Heart right ventricle (tissue), 16 donors: ENCODE results near the gene FCHSD2. TPM values are rescaled to one million over a fixed set of nuclear protein-coding genes. Genes with fewer than 3 reads are reported as not detected.
A peak's percentile ranks its signal among the peaks of the same experiment; 100 is the strongest.

Source experiments
- ATAC-seq, 8 donors: fragments of 200-7000 bp; cut with Tn5 transposase; one replicate each; pipeline ENCODE4 v1.9.1; 2020; ENCODE audit warnings: mild to moderate bottlenecking in 8 of 8, moderate library complexity in 8 of 8, moderate number of reproducible peaks in 1 of 8
- DNase-seq, 2 donors: peaks; one replicate each; pipeline ENCODE4 v3.0.0-alpha.2; 2020
- H3K27ac ChIP-seq, 10 donors: fragments of 200-600 bp; sonication (generic) in 2 of 10; one replicate each; pipeline versions ENCODE4 v1.5.0 to v1.8.0; 2020 to 2022; ENCODE audit warnings: mild to moderate bottlenecking in 3 of 10
- H3K27me3 ChIP-seq, 7 donors: fragments of 200-600 bp; one replicate each; pipeline ENCODE4 v1.8.0; 2021 to 2022; ENCODE audit warnings: mild to moderate bottlenecking in 2 of 7
- H3K36me3 ChIP-seq, 9 donors: fragments of 200-600 bp; sonication (generic) in 1 of 9; one replicate each; pipeline versions ENCODE4 v1.5.0 to v1.8.0; 2020 to 2022; ENCODE audit warnings: mild to moderate bottlenecking in 2 of 9
- H3K4me1 ChIP-seq, 9 donors: fragments of 200-600 bp; sonication (generic) in 1 of 9; one replicate each; pipeline versions ENCODE4 v1.5.0 to v1.8.0; 2020 to 2022; ENCODE audit warnings: mild to moderate bottlenecking in 4 of 9
- H3K4me3 ChIP-seq, 10 donors: fragments of 200-600 bp; sonication (generic) in 2 of 10; one replicate each; pipeline versions ENCODE4 v1.5.0 to v1.8.0; 2020 to 2022; ENCODE audit warnings: mild to moderate bottlenecking in 7 of 10, moderate library complexity in 2 of 10
- H3K9me3 ChIP-seq, 11 donors: fragments of 200-600 bp in 10 of 11; sonication (generic) in 2 of 11; one replicate each; pipeline versions ENCODE4 v1.5.0 to v1.8.0; 2013 to 2022; ENCODE audit warnings: mild to moderate bottlenecking in 2 of 11, control low read depth in 1 of 11, moderate library complexity in 1 of 11
- CTCF ChIP-seq, 9 donors: fragments of 200-600 bp; sonication (generic) in 2 of 9; IDR thresholded peaks; one replicate each; pipeline versions ENCODE4 v1.5.0 to v1.8.0; 2021 to 2022; ENCODE audit warnings: antibody characterized with exemption in 9 of 9, mild to moderate bottlenecking in 5 of 9, moderate library complexity in 1 of 9
- WGBS, 2 donors: extraction: QIAGEN DNeasy Blood & Tissue Kit; methylation state at CpG; one replicate each; pipeline ENCODE4 v1.1.7; 2013; ENCODE audit warnings: inconsistent platforms in 1 of 2; 5-methylcytosine and 5-hydroxymethylcytosine counted together
- intact Hi-C, 10 donors: fragments of 100-400 bp; cut with DNase I; formaldehyde crosslinking; loops; one replicate each; pipeline versions ENCODE4 v1.11.1 to v1.14.2; 2022
- polyA plus RNA-seq, 2 donors: library from polyadenylated mRNA; stranded (reverse); fragments of 200-250 nt; gene quantifications; one replicate each; pipeline ENCODE4 v1.2.3, GENCODE V29; 2013
- total RNA-seq, 10 donors: library from RNA; stranded (reverse); fragmentation: NEBNext Ultra II Directional in 3 of 10; extraction: Animal tissue kit (Norgen Biotek cat#: 25700) in 3 of 10; gene quantifications; one replicate each; pipeline versions ENCODE4 v1.2.1 to v1.2.4, GENCODE V29; 2021 to 2023
- donor health status: Arrhythmogenic right ventricular cardiomyopathy.
- donor health status: ischemic (EF 13 %, LVEDD 7.1; RV severe dilation, severe dysfunction).
- donor health status: healthy with polysubstance abuse.
- donor health status: DM: no; HTN: yes; CAD: no.
- donor health status: DM: no; HTN: no; CAD: no.
- donor health status: ischemic (EF 25% LVEDD 6.9; RV normal size, moderate dysfunction).
- donor health status: ischemic (EF 25% LVEDD 5.7; RV mildly dilated, moderate dysfunction).
- donor health status: healthy.
- donor health status: DM: yes; HTN: yes; CAD: no.
- donor health status: Ischemic cardiomyopathy.
- donor health status: ischemic (EF 35%, LVEDD 5.7; RV mildly dilated, moderate dysfunction).
- donor health status: nonischemic (EF 11% LVEDD 7.7; RV severe dilation, severe dysfunction).
- donor health status: DM: yes; HTN: yes; CAD: no.
- donor health status: PGD.
- donor health status: ischemic (EF 29% LVEDD 5.4; RV normal size, mild dysfunction).
- donor health status: nonischemic (EF 23%, LVEDD 6.1; RV moderate dilation, normal function).

The FCHSD2 gene
- total and polyA plus RNA-seq, 12 donors, result 16.1 to 48.4 (median 37.5) TPM

GRCh38 chr11:73009972-73010371 lies 132.1 kb downstream of the FCHSD2 start:
- DNase-seq (no peak), ATAC-seq (no peak)
- Histone ChIP-seq H3K9me3 (peaks cover 0 to 30% (median 19%) of the 10 kb centered on the region in 11 donors), H3K36me3 (peaks cover 0 to 36% (median 0%) of the 10 kb centered on the region in 9 donors), H3K4me1 (peaks cover 0 to 30% (median 16%) of the 10 kb centered on the region in 9 donors), H3K27me3 (no peaks in the 10 kb centered on the region), H3K4me3 (no peak overlapping the region), H3K27ac (no peak overlapping the region)
- intact Hi-C loops, result no loop called here
- TF ChIP-seq CTCF (IDR thresholded peaks at IDR 0.05), result no peak

- Histone ChIP-seq H3K4me1 (peaks cover 0 to 22% (median 8%) of the 10 kb centered on the region in 9 donors), H3K27ac (no peak overlapping the region), H3K27me3 (no peaks in the 10 kb centered on the region), H3K36me3 (peaks cover 0 to 7% (median 0%) of the 10 kb centered on the region in 9 donors), H3K9me3 (peaks cover 0 to 8% (median under 1%) of the 10 kb centered on the region in 11 donors), H3K4me3 (no peak overlapping the region)
- ATAC-seq, result no peak
- 100% methylated on average over 3 of the region's 3 CpGs for WGBS, 2 donors
- intact Hi-C loops, result no loop called here
- DNase-seq, result no peak
- no peak for TF ChIP-seq CTCF (IDR thresholded peaks at IDR 0.05)
These were observed 138.0 kb downstream of the FCHSD2 start for GRCh38 chr11:73004088-73004487.

GRCh38 chr11:73003088-73003487 lies 139.0 kb downstream of the FCHSD2 start:
- Histone ChIP-seq H3K27me3 (no peaks in the 10 kb centered on the region), H3K4me3 (no peak overlapping the region), H3K27ac (no peak overlapping the region), H3K4me1 (peaks cover 0 to 22% (median 8%) of the 10 kb centered on the region in 9 donors), H3K36me3 (peaks cover 0 to 7% (median 0%) of the 10 kb centered on the region in 9 donors), H3K9me3 (no peaks in the 10 kb centered on the region)
- no peak for DNase-seq
- intact Hi-C loops, result no loop called here
- ATAC-seq, result no peak
- no peak for TF ChIP-seq CTCF (IDR thresholded peaks at IDR 0.05)

- H3K27me3 ChIP-seq, result no peaks in the 10 kb centered on the region
- no peaks in the 10 kb centered on the region for H3K9me3 ChIP-seq
- H3K4me3 ChIP-seq, result no peak overlapping the region
- TF ChIP-seq CTCF (IDR thresholded peaks at IDR 0.05), result no peak
- ATAC-seq (no peak), DNase-seq (no peak)
- H3K4me1 ChIP-seq, result peaks cover 0 to 23% (median 9%) of the 10 kb centered on the region in 9 donors
- H3K27ac ChIP-seq, result peak overlapping the region in 3 of 10 donors; percentile 4 to 31 (median 6)
- WGBS, 2 donors, result 61 to 72% methylated on average over 2 of the region's 2 CpGs
- intact Hi-C loops, result no loop called here
- peaks cover 0 to 6% (median 0%) of the 10 kb centered on the region in 9 donors for H3K36me3 ChIP-seq
These were observed 139.9 kb downstream of the FCHSD2 start for GRCh38 chr11:73002214-73002613.
